Coronary artery (tissue), 2 donors: ENCODE measurements around the gene KCNA10.

Experiments used
- DNase-seq: peaks from one replicate; pipeline ENCODE4 v3.0.0-alpha.2; 2017; ENCODE audit warnings: low spot score
- H3K27ac ChIP-seq, 2 donors: fragments of 200-600 bp; sonication (generic); one replicate each; pipeline ENCODE4 v1.5.1; 2016 to 2019
- H3K4me3 ChIP-seq: fragments of 200-600 bp; sonication (generic); 2 replicates; pipeline ENCODE4 v1.5.1; 2016; ENCODE audit warnings: mild to moderate bottlenecking, moderate library complexity
- TF ChIP-seq, protein P1 (sequence below): fragments of 200-600 bp; sonication (generic); IDR thresholded peaks from one replicate; pipeline ENCODE4 v1.5.1; 2019; ENCODE audit warnings: antibody characterized with exemption

Gene KCNA10

DNA sequence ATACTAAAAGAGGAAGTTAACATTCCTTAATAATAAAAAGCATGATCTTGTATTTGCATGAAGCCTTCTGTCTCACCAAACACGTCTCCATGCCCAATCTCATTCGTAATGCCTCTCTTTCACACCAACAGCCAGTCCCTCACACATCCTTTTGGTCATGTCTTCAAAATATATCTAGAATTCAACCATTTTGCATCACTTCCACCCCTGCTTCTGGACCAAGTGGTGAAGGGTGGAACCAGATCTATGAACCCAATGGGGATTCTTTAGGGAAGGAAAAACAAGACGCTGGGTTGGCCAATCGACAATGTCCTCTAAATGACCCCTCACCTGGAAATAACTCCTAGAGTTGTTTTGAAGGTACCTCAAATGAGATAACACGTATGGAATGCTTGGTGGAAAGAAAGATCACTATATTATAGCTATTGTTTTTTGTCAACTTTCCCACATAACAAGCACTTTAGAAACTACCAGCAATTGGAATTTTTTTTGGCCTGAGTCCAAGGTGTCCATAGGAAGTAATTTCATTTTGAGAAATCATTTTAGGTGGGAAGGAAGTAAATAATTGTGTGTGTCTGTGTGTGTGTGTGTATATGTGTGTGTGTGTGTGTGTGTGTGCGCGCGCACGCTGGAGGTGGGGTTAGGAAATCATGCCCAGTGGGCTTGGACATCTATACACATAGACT is at the start of gene KCNA10:
Gene KCNA10, minus strand, starts transcription at position 51 of the 686 bp plus-strand sequence. CDS start 388 bp downstream, outside the sequence.
- no peak for DNase-seq
- TF ChIP-seq, protein P1, sequence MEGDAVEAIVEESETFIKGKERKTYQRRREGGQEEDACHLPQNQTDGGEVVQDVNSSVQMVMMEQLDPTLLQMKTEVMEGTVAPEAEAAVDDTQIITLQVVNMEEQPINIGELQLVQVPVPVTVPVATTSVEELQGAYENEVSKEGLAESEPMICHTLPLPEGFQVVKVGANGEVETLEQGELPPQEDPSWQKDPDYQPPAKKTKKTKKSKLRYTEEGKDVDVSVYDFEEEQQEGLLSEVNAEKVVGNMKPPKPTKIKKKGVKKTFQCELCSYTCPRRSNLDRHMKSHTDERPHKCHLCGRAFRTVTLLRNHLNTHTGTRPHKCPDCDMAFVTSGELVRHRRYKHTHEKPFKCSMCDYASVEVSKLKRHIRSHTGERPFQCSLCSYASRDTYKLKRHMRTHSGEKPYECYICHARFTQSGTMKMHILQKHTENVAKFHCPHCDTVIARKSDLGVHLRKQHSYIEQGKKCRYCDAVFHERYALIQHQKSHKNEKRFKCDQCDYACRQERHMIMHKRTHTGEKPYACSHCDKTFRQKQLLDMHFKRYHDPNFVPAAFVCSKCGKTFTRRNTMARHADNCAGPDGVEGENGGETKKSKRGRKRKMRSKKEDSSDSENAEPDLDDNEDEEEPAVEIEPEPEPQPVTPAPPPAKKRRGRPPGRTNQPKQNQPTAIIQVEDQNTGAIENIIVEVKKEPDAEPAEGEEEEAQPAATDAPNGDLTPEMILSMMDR = no peak
- H3K27ac ChIP-seq = no peak within 1 kb of the TSS
- no peak within 1 kb of the TSS for H3K4me3 ChIP-seq

DNA sequence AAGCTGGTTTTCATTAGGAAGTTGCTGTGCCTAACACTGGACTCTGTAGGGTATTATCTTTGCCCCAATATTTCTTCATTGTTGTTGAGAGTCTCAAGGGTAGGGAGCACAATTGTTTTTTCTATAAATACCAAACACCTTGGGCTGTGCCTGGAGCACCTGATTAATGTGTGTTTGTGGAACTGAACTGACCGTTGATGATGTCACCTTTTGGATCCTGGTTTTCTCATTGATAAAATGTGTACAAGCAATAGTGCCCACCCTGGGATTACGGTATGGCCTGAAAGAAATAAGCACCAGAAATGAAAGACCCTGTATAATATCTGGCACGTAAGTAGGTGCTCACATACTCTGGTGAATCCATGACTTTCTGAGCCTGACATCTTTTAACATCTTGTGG is 47.9 kb upstream of the KCNA10 start:
- TF ChIP-seq, protein P1 = no peak
- no peak for DNase-seq
- Histone ChIP-seq H3K27ac (no peak overlapping the region), H3K4me3 (no peak overlapping the region)

DNA sequence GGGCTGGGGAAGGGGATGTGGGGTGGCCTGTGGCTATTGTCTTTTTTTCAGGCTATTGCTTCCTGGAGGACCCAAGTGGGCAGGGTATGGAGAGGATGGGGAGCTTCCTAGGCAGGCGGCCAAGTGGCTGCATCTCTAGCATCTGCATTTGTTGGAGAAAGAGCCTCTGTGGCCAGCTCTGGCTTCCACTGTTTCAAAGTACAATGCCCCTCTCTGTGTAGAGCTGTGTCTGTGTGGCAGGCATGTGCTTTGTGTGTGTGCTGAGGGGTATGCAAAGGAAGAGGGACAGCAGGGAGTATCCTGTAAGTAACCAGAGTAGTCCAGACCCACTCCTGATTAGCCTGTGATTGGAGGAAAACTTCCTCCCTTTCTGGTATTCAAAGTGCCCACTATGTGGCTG is 46.6 kb upstream of the KCNA10 start:
- DNase-seq = no peak

DNA sequence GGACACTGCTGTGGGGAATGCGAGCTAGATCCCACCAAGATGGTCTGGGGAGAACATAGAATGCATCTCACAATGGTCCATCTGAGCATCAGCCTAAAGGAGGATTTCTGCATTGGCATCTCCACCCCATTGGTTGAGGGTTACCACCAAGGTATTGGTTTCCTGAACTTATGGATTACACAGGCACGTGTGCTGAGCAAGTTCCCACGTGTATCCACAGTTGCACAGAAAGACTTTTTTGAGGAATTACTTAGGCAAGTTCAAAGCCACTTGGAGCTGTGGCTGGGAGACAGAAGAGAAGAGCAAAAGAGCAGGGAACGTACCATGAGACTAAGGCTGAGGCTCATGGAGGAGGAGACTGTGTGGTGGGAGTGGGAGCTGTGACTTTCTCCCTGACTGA is 44.1 kb upstream of the KCNA10 start:
- Histone ChIP-seq H3K27ac (no peak overlapping the region), H3K4me3 (no peak overlapping the region)
- TF ChIP-seq, protein P1 = no peak
- DNase-seq = no peak

More for the DNA sequence above, 46.6 kb upstream of the KCNA10 start:
- Histone ChIP-seq H3K4me3 (no peak overlapping the region), H3K27ac (no peak overlapping the region)
- TF ChIP-seq, protein P1 = no peak

DNA sequence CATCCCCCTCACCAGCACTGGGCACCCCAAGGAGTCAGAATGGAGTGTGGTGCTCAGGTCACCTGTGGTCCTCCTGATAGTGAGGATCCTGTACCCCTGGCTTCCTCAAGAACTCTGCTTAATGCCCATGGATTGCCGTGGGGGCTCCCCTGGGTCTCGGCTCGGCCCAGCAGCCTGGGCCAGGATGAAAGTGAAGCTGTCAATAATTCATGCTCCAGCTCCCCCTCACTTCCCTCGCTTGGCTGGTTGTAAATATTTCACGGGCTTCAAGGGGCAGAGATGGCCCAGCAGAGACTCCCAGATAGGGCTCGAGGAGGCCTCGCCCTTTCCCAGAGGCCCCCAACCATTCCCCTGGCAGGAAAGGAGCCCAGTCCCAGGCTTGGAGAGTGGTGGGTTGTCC is 42.6 kb upstream of the KCNA10 start:
- Histone ChIP-seq H3K27ac (no peak overlapping the region), H3K4me3 (no peak overlapping the region)
- DNase-seq = no peak
- TF ChIP-seq, protein P1 = no peak

DNA sequence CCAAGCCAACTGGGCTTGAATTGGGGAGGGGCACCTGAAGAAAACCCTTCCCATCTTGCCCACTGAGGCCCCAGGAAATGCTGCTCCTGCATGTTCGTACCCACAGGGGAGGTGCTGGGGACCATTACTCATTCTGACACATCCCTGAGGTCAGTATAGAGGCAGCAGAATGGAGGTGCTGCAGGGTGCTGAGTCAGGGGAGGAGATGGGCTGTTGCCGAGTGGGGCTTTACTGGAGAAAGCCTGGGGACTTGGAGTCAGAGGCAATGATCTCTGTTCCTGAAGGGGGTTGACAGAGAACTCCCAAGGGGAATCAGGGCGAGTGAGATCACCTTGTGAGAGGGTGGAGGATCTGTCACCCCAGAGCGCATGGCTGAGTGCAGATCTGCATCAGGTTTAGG is 40.2 kb upstream of the KCNA10 start:
- Histone ChIP-seq H3K4me3 (no peak overlapping the region), H3K27ac (no peak overlapping the region)
- DNase-seq = peak; percentile 19
- TF ChIP-seq, protein P1 = no peak

DNA sequence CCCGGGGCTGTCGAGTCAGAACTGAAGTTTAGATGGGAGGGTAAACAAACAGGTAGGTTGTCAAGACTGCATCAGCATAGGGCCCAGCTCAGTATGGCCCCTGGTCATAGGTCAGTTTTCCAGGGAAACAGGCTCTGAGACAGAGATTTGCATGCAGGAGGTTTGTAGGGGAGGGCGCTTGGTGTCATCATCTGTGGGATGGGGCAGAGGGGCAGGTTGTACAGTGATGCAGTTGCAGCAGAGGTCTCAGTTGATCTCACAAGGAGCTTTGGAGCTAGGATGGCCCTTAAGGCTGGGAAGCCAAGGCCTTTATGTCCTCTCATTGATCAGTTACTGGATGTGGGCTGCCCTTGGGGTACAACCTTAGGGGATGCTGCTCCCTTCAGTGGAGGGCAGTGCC is 38.5 kb upstream of the KCNA10 start:
- H3K4me3 ChIP-seq = no peak overlapping the region
- TF ChIP-seq, protein P1 = no peak
- no peak for DNase-seq

More for the DNA sequence above, 38.5 kb upstream of the KCNA10 start:
- H3K27ac ChIP-seq = no peak overlapping the region
